DMS 273 treated with DMSO at 0.1 percent for 48 hours (cell line): ENCODE results near the gene CNN2.

Experiments
- DNase-seq: peaks from one replicate; lab custom pipeline; 2025; lab: John Stamatoyannopoulos, UW

CNN2 gene

GRCh38 chr19:1049106-1049505, 22.7 kb downstream of the CNN2 start:
- no peak for DNase-seq

GRCh38 chr19:1049800-1050199, 23.4 kb downstream of the CNN2 start:
- DNase-seq: no peak

- DNase-seq: no peak
Observed at GRCh38 chr19:1050989-1051788, 24.8 kb downstream of the CNN2 start.

GRCh38 chr19:1051791-1052190, 25.4 kb downstream of the CNN2 start:
- no peak for DNase-seq

- no peak for DNase-seq
Observed at GRCh38 chr19:1052349-1052975, 26.1 kb downstream of the CNN2 start.

- DNase-seq: no peak
Observed at GRCh38 chr19:1053176-1054101, 27.0 kb downstream of the CNN2 start.

GRCh38 chr19:1054102-1055027, 28.0 kb downstream of the CNN2 start:
- DNase-seq: no peak

GRCh38 chr19:1055028-1055425, 28.6 kb downstream of the CNN2 start:
- no peak for DNase-seq

GRCh38 chr19:1055886-1056620, 29.6 kb downstream of the CNN2 start:
- no peak for DNase-seq

GRCh38 chr19:1057176-1057855, 30.9 kb downstream of the CNN2 start:
- DNase-seq: peak; percentile 53

- DNase-seq: no peak
Observed at GRCh38 chr19:1058112-1058511, 31.7 kb downstream of the CNN2 start.

GRCh38 chr19:1060689-1061088, 34.3 kb downstream of the CNN2 start:
- no peak for DNase-seq

GRCh38 chr19:1061987-1062386, 35.6 kb downstream of the CNN2 start:
- DNase-seq: no peak

- no peak for DNase-seq
Observed at GRCh38 chr19:1062387-1063029, 36.1 kb downstream of the CNN2 start.

- DNase-seq: no peak
Observed at GRCh38 chr19:1063030-1063908, 36.9 kb downstream of the CNN2 start.

- no peak for DNase-seq
Observed at GRCh38 chr19:1063909-1064660, 37.7 kb downstream of the CNN2 start.

GRCh38 chr19:1064661-1065605, 38.5 kb downstream of the CNN2 start:
- DNase-seq: peak; percentile 36
